HCT116 (cell line): Measurements from ENCODE around the gene ARHGAP19. TPM values are rescaled to one million over a fixed set of nuclear protein-coding genes. Genes with fewer than 3 reads are reported as not detected.

ENCODE experiments used
- ATAC-seq: fragments of 200-7000 bp; cut with Tn5 transposase; 2 replicates; pipeline ENCODE4 v1.9.1; 2020; ENCODE audit warnings: mild to moderate bottlenecking, moderate library complexity
- BruUV-seq: library from RNA; stranded (reverse); fragments of 400-500 nt; replicated peaks from 2 replicates; lab custom pipeline; 2021; lab: Mats Ljungman, UMichigan
- CTCF ChIA-PET: fragments of 300-600 bp; sonication (Branson Sonifier 250); formaldehyde crosslinking; loops from one replicate; lab custom pipeline; 2021; ENCODE audit warnings: antibody characterized with exemption; lab: Charles Lee
- POLR2A ChIA-PET: fragments of 300-600, 350-600 bp; sonication (Branson Sonifier 250); formaldehyde crosslinking; loops from one replicate; lab custom pipeline; 2021; ENCODE audit warnings: antibody characterized with exemption; lab: Charles Lee
- RAD21 ChIA-PET, 2 experiments: fragments of 300-600 bp; sonication (Branson Sonifier 250); formaldehyde crosslinking; loops; one replicate each; lab custom pipeline; 2023; ENCODE audit warnings: low total read pairs in 2 of 2; ENCODE audit not compliant: uncharacterized antibody in 2 of 2, unreplicated experiment in 2 of 2, low non-redundant PET in 1 of 2; lab: Charles Lee
- DNase-seq: peaks from one replicate; pipeline ENCODE4 v3.0.0-alpha.2; 2010; ENCODE audit warnings: low read depth, low spot score
- H2AFZ ChIP-seq: fragments of 200-600 bp; shearing (Covaris generic), sonication (generic); 2 replicates; pipeline ENCODE4 v1.6.1; 2017; ENCODE audit warnings: low read depth, mixed run types, mixed read lengths, antibody characterized with exemption, low read length; ENCODE audit not compliant: poor library complexity, severe bottlenecking
- H3K27ac ChIP-seq: 2 replicates; pipeline ENCODE4 v1.5.1; 2012; ENCODE audit warnings: low read depth, low read length
- H3K27me3 ChIP-seq: fragments of 200-600 bp; sonication (generic); 2 replicates; pipeline ENCODE4 v1.6.1; 2016; ENCODE audit warnings: mixed run types, low read length, mixed read lengths; ENCODE audit not compliant: insufficient read depth
- H3K36me3 ChIP-seq, 2 experiments: fragments of 200-500 bp in 1 of 2; fragments of 200-600 bp in 1 of 2; sonication (Bioruptor generic) in 1 of 2; sonication (generic) in 1 of 2; 2 replicates each; pipeline versions ENCODE4 v1.5.1 to v1.6.1; 2014 to 2016; ENCODE audit warnings: low read length in 2 of 2, inconsistent platforms in 1 of 2, mixed read lengths in 1 of 2, mixed run types in 1 of 2; ENCODE audit not compliant: insufficient read depth in 2 of 2, control insufficient read depth in 1 of 2
- H3K4me1 ChIP-seq, 2 experiments: fragments of 200-600 bp in 1 of 2; sonication (generic) in 1 of 2; 2 replicates each; pipeline versions ENCODE4 v1.5.1 to v1.6.1; 2012 to 2017; ENCODE audit warnings: low read length in 2 of 2, inconsistent platforms in 1 of 2, mild to moderate bottlenecking in 1 of 2, mixed read lengths in 1 of 2, mixed run types in 1 of 2, moderate library complexity in 1 of 2; ENCODE audit not compliant: insufficient read depth in 2 of 2, control insufficient read depth in 1 of 2
- H3K4me2 ChIP-seq: fragments of 200-600 bp; sonication (generic); 2 replicates; pipeline ENCODE4 v1.6.1; 2017; ENCODE audit warnings: mixed run types, low read length, mixed read lengths
- H3K4me3 ChIP-seq, 2 experiments: fragments of 200-600 bp in 1 of 2; sonication (generic) in 1 of 2; replicated peaks in 1 of 2; 2 replicates each; pipeline ENCODE4 v1.5.1; 2011 to 2016; ENCODE audit warnings: low read length in 2 of 2, control low read depth in 1 of 2, low read depth in 1 of 2, mild to moderate bottlenecking in 1 of 2, mixed read lengths in 1 of 2, mixed run types in 1 of 2
- H3K79me2 ChIP-seq: fragments of 200-600 bp; sonication (generic); 2 replicates; pipeline ENCODE4 v1.6.1; 2017; ENCODE audit warnings: mild to moderate bottlenecking, mixed run types, low read length, moderate library complexity, mixed read lengths; ENCODE audit not compliant: insufficient read depth
- H3K9ac ChIP-seq: fragments of 200-600 bp; sonication (generic); 2 replicates; pipeline ENCODE4 v1.6.1; 2016; ENCODE audit warnings: low read length, mixed read lengths
- H3K9me2 ChIP-seq: fragments of 200-600 bp; sonication (generic), shearing (Covaris generic); 2 replicates; pipeline ENCODE4 v1.6.1; 2017; ENCODE audit warnings: mixed run types, mild to moderate bottlenecking, moderate library complexity; ENCODE audit not compliant: insufficient read depth
- H3K9me3 ChIP-seq, 2 experiments: fragments of 200-500 bp in 1 of 2; fragments of 200-600 bp in 1 of 2; sonication (Bioruptor generic) in 1 of 2; sonication (generic) in 1 of 2; 2 replicates each; pipeline ENCODE4 v1.6.1; 2014 to 2017; ENCODE audit warnings: low read length in 2 of 2, mixed read lengths in 2 of 2, inconsistent platforms in 1 of 2, low read depth in 1 of 2, mild to moderate bottlenecking in 1 of 2, mixed run types in 1 of 2, moderate library complexity in 1 of 2; ENCODE audit not compliant: control insufficient read depth in 1 of 2, insufficient read depth in 1 of 2
- H4K20me1 ChIP-seq: fragments of 200-600 bp; sonication (generic), shearing (Covaris generic); 2 replicates; pipeline ENCODE4 v1.6.1; 2017; ENCODE audit warnings: mixed run types, mild to moderate bottlenecking, moderate library complexity; ENCODE audit not compliant: insufficient read depth
- CBX3 ChIP-seq: IDR thresholded peaks from 2 replicates; pipeline ENCODE4 v1.6.1; 2012; ENCODE audit warnings: low read depth
- CEBPB ChIP-seq: IDR thresholded peaks from 2 replicates; pipeline ENCODE4 v1.6.1; 2012; ENCODE audit warnings: low read depth
- CTCF ChIP-seq, 3 experiments: fragments of 200-600 bp in 1 of 3; sonication (generic) in 1 of 3; IDR thresholded peaks in 2 of 3; conservative IDR thresholded peaks in 1 of 3; 2 replicates each; pipeline ENCODE4 v1.5.1; 2012 to 2017; ENCODE audit warnings: low read depth in 2 of 3, low read length in 2 of 3, antibody characterized with exemption in 1 of 3, borderline replicate concordance in 1 of 3, control low read depth in 1 of 3, mild to moderate bottlenecking in 1 of 3, mixed read lengths in 1 of 3, mixed run types in 1 of 3, moderate library complexity in 1 of 3; ENCODE audit not compliant: insufficient read depth in 1 of 3
- FOSL1 ChIP-seq: IDR thresholded peaks from 2 replicates; pipeline ENCODE4 v1.6.1; 2012; ENCODE audit warnings: low read depth
- JUND ChIP-seq: IDR thresholded peaks from 2 replicates; pipeline ENCODE4 v1.6.1; 2012
- SIN3A ChIP-seq: IDR thresholded peaks from 2 replicates; pipeline ENCODE4 v1.6.1; 2012; ENCODE audit warnings: low read depth
- SP1 ChIP-seq: IDR thresholded peaks from 2 replicates; pipeline ENCODE4 v1.6.1; 2012; ENCODE audit warnings: low read depth
- SRF ChIP-seq: IDR thresholded peaks from 2 replicates; pipeline ENCODE4 v1.6.1; 2012; ENCODE audit warnings: low read depth
- ZFX ChIP-seq: fragments of 450-650 bp; IDR thresholded peaks from 2 replicates; pipeline ENCODE4 v1.6.1; 2017
- intact Hi-C: fragments of 100-400 bp; cut with micrococcal nuclease; formaldehyde crosslinking; loops from 2 replicates; pipeline ENCODE4 v1.10.0; 2022
- total RNA-seq: library from RNA; stranded (reverse); gene quantifications from one replicate; pipeline ENCODE4 v1.2.1, GENCODE V29; 2021; ENCODE audit not compliant: unreplicated experiment
- TF ChIP-seq, protein P1 (sequence below): IDR thresholded peaks from 2 replicates; pipeline ENCODE4 v1.6.1; 2012
- TF ChIP-seq, protein P2 (sequence below): IDR thresholded peaks from 2 replicates; pipeline ENCODE4 v1.6.1; 2011; ENCODE audit warnings: mild to moderate bottlenecking, low read length, moderate library complexity; ENCODE audit not compliant: insufficient replicate concordance; ENCODE audit errors: extremely low read depth

Gene ARHGAP19
- total RNA-seq, 1 experiment from 2014 or later = 36.8 TPM

DNA sequence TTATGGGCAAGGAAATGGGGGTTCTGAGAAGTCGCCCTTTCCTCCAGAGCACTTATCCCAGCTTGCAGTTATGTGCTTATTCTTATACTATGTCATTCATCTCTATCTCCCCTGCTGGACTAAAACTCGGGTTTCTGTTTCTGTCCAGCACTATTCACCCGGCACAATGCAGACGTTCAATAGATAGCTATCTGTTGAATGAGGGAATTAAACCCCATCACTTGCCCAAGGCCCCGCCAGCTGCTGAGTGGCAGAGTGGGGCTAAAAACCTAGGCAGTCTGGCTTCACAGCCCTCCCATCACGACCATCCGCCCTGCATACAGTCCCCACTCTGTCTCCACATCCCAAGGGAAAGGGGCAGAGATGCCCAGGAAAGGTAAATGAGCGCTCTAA is 112.1 kb downstream of the ARHGAP19 start (continued):
- no peak for TF ChIP-seq CTCF (IDR thresholded peaks at IDR 0.05 in 2 of 3, conservative IDR thresholded peaks at IDR 0.05 in 1 of 3; ENCODE audit: borderline replicate concordance in 1 of 3, insufficient read depth in 1 of 3, low read depth in 2 of 3, low read length in 2 of 3)
- TF ChIP-seq SP1 = no peak
- TF ChIP-seq FOSL1 = no peak
- no peak for TF ChIP-seq SIN3A
- TF ChIP-seq JUND = no peak
- no peak for TF ChIP-seq SRF
- no peak for TF ChIP-seq ZFX
- TF ChIP-seq CBX3 = no peak
- TF ChIP-seq CEBPB = no peak

DNA sequence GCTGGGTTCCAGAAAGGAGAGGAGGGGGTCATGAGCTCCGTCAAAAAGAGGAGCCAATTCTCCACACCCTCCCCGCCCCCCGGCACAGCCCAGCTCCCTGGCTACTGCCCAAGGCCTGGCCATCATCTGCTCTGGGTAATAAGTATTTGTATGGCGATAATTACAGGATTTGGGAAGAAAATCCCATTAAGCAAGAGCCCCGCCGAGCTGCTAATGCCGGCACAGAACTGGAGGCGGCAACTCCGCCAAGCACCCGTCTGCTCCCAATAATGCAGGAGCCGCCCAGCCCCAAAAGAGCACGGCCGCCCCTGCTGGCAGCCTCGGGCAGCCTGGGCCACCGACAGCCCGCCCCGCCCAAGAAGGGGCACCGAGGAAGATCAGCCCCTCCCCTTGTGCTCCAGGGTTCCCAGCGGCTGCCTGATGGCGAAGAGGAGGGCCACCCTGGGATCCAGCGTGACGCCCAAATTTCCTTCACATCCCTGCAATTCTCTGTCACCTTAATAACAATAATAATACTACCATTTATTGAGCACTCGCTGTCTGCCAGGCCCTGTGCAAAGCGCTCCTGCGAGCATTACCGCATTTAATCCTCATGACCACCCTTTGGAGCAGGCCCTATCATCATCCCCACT is 112.6 kb downstream of the ARHGAP19 start:
- intact Hi-C loops = no loop called here
- TF ChIP-seq CBX3 (no peak), ZFX (no peak), CTCF (IDR thresholded peaks at IDR 0.05 in 2 of 3, conservative IDR thresholded peaks at IDR 0.05 in 1 of 3; ENCODE audit: borderline replicate concordance in 1 of 3, insufficient read depth in 1 of 3, low read depth in 2 of 3, low read length in 2 of 3) (peak; percentile 20 to 38 (median 38); a peak in 4 of 6 replicates), SIN3A (no peak)
- TF ChIP-seq, protein P1, sequence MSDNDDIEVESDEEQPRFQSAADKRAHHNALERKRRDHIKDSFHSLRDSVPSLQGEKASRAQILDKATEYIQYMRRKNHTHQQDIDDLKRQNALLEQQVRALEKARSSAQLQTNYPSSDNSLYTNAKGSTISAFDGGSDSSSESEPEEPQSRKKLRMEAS = no peak
- TF ChIP-seq, protein P2, sequence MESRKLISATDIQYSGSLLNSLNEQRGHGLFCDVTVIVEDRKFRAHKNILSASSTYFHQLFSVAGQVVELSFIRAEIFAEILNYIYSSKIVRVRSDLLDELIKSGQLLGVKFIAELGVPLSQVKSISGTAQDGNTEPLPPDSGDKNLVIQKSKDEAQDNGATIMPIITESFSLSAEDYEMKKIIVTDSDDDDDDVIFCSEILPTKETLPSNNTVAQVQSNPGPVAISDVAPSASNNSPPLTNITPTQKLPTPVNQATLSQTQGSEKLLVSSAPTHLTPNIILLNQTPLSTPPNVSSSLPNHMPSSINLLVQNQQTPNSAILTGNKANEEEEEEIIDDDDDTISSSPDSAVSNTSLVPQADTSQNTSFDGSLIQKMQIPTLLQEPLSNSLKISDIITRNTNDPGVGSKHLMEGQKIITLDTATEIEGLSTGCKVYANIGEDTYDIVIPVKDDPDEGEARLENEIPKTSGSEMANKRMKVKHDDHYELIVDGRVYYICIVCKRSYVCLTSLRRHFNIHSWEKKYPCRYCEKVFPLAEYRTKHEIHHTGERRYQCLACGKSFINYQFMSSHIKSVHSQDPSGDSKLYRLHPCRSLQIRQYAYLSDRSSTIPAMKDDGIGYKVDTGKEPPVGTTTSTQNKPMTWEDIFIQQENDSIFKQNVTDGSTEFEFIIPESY = no peak
- Histone ChIP-seq H3K9ac (no peak overlapping the region), H3K4me1 (peaks cover 0 to 4% of the 10 kb centered on the region in 2 experiments; a peak in 2 of 4 replicates), H3K36me3 (no peaks in the 10 kb centered on the region), H3K79me2 (no peaks in the 10 kb centered on the region), H3K4me3 (no peak overlapping the region), H3K4me2 (peak overlapping the region; percentile 55), H3K9me3 (no peaks in the 10 kb centered on the region), H4K20me1 (no peaks in the 10 kb centered on the region), H3K9me2 (no peaks in the 10 kb centered on the region), H2AFZ (no peak overlapping the region), H3K27me3 (peaks cover 21% of the 10 kb centered on the region; the same call in 1 of the 2 replicates), H3K27ac (no peak overlapping the region)
- ChIA-PET RAD21 (no interaction called here), POLR2A (no interaction called here), CTCF (interaction anchor here (0.6 to 1.4 kb wide), 2 partner anchors 95 to 107 kb away, joined by 3 to 7 read pairs; no protein-coding TSS in a partner anchor)
- BruUV-seq = no TSS peak
- peak; percentile 94 for ATAC-seq
- no peak for DNase-seq
